DMS79 (cell line): ENCODE results near the gene ACADVL.
"Not testable (repeated sequence)": the region's sequence is repeated elsewhere in the genome, so short reads cannot be mapped to it uniquely, and the experiment has no call there.

Source experiments
- DNase-seq: peaks from one replicate; lab custom pipeline; 2025; lab: John Stamatoyannopoulos, UW

Gene ACADVL

GRCh38 chr17:7235693-7236665 lies 16.2 kb downstream of the ACADVL start:
- DNase-seq = no peak

GRCh38 chr17:7236808-7237207 lies 17.1 kb downstream of the ACADVL start:
- DNase-seq = no peak

GRCh38 chr17:7237266-7237760 lies 17.6 kb downstream of the ACADVL start:
- no peak for DNase-seq

- no peak for DNase-seq
These were observed 18.2 kb downstream of the ACADVL start for GRCh38 chr17:7237761-7238419.

- DNase-seq = no peak
These were observed 18.8 kb downstream of the ACADVL start for GRCh38 chr17:7238420-7239090.

DNA sequence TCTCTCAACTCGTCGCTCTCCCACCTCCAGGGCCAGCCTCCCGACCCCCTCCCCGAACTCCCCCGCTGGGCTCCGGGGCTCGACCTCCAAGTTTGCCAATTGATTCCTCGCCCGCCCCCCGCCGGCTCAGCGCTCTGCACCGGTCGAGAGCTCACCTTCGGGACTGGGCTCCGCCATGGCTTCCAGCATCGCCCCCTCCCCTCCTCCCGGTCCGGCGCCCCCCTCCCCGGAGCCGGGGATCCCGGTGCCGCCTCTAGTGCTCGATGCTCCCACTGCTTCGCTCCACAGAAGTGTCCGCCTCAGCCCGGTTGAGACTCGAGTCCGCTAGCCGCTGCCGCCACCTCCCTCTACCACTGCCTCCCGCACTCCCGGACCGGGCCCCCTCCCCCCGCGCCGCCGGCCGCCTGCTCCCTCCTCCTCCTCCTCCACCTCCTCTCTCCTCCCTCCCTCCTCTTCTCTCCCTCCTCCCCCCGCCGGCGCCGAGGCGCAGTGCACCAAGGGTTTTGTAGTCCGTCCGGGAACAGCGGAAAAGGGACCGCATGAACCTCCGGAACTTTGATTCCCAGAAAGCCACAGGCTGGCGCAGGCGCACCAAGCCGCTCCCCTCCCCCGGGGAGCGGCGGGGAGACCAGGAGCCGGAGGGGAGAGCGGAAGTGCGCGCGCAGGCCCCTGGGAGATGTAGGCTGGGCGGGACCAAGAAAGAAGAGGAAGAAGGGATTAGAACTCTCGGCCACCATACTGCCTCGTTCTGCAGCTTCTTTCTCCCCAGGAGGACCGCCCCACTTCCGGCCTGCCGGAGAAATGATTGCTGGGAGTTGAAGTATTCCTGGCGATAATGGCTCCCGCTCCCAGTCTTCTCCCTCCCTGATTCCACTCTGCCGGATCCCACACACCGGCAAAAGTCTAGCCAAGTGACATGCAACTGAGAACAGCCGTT lies 19.6 kb downstream of the ACADVL start, which contains the start of gene PHF23:
TSS of gene PHF23 (minus strand) at position 367 of the 937 bp plus-strand sequence. CDS start at position 189, 178 bp downstream.
- peak; percentile 98 for DNase-seq

DNA sequence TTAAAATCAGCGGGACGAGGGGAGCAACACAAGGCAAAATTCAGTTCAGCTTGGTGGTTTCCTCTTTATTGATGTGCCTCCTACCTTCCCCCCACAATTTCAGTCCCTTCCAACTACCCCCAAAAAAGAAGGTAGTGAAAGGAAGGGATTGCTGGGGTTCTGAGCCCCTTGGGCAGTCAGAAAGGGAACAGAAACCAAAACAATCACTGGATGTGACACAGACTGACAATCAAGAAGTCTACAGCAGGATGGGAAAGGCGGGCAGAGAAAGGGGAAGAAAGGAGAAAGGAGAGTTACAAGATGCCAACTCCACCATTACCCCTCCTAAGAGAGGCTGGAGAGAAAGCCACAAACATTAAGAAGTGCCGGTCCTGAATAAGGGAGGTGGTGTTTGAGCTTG lies 20.6 kb downstream of the ACADVL start:
- no peak for DNase-seq

DNA sequence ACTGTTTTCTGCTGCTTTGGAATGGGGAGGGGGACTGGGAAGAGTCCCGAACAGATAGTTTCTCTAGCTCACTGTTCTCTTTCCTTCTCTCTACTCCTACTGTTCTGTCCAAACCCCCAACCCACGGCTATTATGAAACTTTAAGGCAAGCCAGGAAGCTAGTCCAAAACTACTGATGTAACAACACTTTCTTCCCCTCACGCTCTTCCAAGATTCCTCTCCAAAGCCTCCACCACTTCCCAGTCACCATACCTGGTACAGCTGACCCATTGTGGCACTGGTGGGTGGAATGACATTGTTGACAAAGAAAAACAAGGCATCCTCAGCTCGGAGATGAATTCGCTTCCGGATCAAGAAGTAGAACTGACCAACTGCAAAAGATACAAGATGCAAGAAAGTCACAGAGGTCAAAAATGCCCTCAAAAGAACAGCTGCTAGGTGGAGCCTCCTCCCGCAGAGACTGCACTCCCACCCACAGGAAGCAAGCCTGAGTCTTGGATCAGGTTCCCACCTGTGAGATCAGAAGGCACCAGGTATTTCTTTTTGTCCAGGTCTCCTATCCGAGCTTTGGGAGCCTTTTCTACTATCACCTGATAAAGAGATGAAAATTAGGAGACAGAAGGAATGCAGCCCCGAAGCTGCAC lies 21.5 kb downstream of the ACADVL start:
- DNase-seq = no peak

DNA sequence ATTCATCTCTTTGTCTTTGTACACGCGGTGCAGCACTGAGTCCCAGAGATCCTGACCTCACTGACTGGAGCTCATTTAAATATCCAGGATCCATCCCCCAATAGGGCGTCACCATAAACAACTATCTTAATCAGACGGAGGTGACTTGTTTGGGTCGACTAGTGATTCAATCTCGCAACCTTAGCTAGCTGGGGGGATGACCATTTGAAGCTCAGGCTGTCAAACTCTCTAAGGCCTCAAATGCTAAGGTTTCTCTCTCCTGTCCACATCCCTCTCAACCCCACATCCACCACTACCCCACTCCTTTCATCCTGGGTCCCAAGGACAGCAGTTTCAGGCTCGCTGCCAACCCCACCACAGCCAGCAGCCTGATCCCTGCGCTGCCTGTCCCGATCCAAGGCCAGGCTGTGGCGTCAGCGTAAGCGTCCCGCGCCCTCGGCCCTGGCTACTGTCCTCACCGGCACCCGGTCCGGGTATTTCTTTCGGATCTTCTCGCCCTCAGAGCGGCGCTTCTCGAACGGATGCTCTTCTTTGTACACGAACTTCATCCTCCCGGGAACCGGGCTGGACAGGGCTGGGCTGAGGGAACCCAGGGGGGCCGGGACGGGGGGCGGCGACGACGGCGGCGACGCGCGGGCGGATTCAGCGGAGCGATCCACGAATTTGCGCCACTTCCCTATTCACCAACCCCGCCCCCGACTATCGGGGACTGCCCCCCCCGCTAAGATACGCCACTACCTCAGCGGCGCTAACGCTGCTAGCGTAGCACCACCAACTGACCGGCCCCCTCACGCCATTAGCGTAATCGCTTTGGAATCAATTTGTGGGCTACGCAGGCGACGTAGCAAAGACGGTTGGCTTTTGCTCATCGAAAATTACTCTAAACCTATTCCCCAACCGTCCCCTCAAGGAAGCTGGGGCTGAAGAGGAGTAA lies 22.3 kb downstream of the ACADVL start, which contains the start of gene GABARAP:
TSS of gene GABARAP (minus strand) at position 667 of the 934 bp plus-strand sequence. CDS start at position 548, 119 bp downstream.
- peak; percentile 66 for DNase-seq

- DNase-seq = peak; percentile 84
These were observed 23.1 kb downstream of the ACADVL start for GRCh38 chr17:7242717-7243452.

GRCh38 chr17:7243453-7243729 lies 23.7 kb downstream of the ACADVL start:
- DNase-seq = no peak

DNA sequence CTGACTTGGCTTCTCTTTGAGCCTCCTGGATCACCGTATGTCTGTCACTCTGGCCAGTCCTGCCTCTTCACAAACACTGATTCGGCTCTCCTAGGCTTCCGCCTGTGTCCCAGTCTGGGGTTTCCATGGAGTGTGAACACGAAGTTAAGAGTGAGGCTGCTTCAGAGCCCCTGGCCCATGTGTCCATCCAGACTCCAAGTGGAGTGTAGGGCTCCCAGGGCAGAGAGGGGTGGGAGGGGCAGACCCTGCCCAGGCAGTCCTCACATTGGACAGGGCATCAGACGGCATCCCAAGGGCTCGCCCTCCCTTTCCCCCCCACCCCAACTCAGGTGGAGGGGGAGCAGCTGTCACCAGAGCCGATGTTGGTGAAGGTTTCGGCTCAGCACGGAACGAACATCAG lies 24.1 kb downstream of the ACADVL start:
- DNase-seq = not testable (repeated sequence)

DNA sequence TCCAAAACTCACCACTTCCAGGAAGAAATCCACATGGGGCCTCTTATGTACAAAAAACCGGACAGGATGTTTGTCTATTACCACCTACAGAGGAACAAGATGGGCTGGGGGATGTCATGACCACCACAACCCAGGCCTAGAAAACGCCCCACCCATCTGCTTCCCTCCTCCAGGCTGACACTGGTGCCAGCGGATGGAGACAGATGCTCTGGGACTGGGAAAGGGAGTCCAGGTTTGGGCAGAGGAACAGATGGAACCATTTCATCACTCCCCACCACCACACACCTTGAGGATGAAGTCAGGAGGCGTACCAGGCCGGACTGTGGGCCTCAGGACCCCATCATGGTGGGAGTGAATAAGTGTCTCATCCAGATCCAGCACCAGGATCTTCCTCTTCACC lies 27.0 kb downstream of the ACADVL start:
- no peak for DNase-seq

GRCh38 chr17:7248796-7249195 lies 29.1 kb downstream of the ACADVL start:
- DNase-seq = no peak

DNA sequence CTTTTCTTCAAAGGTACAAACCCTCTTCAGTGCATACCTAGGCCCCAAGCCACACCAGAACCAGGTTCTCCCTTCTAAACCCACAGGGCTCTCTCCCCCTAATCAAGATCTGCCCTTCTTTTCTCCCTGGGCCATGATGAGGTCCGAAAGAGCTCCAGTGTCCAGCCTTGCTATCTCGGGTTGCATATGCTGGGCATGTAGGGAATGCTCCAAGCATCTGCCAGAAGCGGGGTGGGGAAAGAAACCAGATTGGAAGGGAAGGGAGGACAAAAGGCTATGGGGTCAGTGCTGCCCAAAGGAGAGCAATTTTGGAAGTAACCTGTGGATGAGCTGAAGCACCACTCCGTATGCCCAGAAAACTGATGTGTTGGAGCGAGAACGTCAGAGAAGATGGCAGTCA lies 29.5 kb downstream of the ACADVL start:
- no peak for DNase-seq

DNA sequence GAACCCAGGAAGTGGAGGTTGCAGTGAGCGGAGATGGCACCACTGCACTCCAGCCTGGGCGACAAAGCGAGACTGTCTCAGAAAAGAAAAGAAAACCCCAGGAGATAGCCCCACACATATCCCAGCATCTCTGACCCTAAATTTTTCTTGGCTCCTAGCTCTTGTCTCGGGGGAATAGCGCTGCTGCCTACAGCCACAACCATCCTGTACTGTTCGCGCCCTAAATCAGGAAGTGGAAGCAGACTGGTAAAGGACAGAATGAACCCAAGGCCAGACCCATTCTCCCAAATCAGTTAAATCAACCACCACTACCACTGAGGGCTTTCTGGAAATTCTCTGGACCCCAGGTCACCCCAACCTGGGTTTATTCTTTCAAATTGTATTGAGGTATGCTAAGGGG lies 30.1 kb downstream of the ACADVL start:
- no peak for DNase-seq

DNA sequence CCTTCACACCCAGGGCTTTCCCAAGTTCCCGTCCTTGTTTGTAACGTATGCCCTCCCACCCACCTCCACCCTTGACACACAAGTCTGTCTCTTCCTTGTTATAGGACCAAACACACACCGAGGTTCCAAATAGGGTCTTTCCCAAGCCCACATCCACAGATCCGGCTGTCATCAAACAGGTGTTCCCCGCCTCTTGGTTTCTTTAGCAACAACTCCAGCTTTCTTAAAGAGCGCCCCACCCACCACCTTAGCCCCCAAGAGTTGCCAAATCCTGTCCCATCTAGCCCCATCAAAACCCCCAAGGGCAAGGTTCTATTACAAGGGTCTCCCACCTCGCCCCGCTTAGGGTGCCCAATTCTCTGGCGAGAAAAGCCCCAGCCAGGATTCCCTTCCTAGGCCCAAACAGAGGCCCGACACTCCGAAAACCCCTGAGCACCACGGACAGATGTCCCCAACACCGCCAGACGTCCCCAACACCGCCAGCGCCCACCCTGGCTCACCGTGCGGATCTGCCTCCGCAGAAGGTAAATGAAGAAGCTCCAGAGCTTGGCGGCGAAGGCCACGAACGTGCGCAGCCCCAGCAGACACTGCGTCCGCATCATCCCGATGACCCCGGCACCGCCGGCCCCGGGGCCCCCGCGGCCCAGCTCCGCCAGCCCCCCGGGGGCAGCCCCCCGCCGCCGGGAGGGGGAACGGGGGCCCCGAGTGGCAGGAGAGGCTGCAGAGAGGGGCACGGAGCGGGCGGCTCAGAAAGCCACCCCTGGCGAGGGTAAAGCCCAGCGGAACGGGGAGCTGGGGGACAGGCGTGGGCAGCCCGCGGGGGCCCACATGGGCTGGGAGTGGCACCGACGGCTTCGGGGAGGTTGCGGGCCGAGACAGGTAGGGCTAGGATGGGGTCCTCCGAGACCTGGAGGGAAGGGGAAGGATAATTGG lies 31.2 kb downstream of the ACADVL start:
- no peak for DNase-seq

GRCh38 chr17:7251661-7252175 lies 32.0 kb downstream of the ACADVL start, which contains the start of gene CTDNEP1:
Gene CTDNEP1 (minus strand): TSS chr17:7251734. CDS start chr17:7251296, 438 bp downstream.
- DNase-seq = peak; percentile 99
